ENCODE results near the gene MPP1.

GRCh38 chrX:154774622-154775021 is 30.7 kb downstream of the MPP1 start:
- TF ChIP-seq CREB1 (IDR thresholded peaks at IDR 0.05; ENCODE audit: low read depth): no peak
- TF ChIP-seq TAF1 (IDR thresholded peaks at IDR 0.05; ENCODE audit: low read depth): no peak
- TF ChIP-seq RAD21 (IDR thresholded peaks at IDR 0.05; ENCODE audit: low read depth): no peak
- no peak for TF ChIP-seq REST (IDR thresholded peaks at IDR 0.05; ENCODE audit: low read depth)
- TF ChIP-seq EGR1 (IDR thresholded peaks at IDR 0.05): no peak
- TF ChIP-seq YY1 (IDR thresholded peaks at IDR 0.05; ENCODE audit: low read depth): no peak
- no peak for TF ChIP-seq EP300 (IDR thresholded peaks at IDR 0.05; ENCODE audit: borderline replicate concordance)
- TF ChIP-seq TCF12 (IDR thresholded peaks at IDR 0.05; ENCODE audit: low read depth): no peak
- no peak for TF ChIP-seq TEAD4 (IDR thresholded peaks at IDR 0.05)
- TF ChIP-seq MAX (IDR thresholded peaks at IDR 0.05): no peak
- TF ChIP-seq USF1 (IDR thresholded peaks at IDR 0.05): no peak
